ENCODE measurements around the gene SEMA3A.

DNA sequence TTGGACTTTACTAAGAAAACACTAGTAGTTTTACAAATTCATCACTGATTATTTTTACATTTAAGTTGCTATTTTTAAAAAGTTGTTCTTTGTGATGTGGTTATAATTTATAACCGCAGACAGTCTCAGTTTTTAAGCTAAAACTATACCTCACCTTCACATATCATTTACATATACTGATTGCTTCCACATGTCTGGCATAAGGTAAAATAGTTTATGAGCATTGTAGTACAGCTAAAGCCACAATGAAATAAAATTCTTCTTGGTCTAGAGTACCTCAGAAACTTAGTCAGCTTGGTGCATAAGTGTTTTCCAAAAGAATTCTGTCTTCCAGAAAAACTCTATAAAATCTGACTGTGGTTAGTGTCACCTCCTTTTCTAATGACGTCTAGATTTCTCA, 13.0 kb downstream of the SEMA3A start:
- TF ChIP-seq, protein P1, sequence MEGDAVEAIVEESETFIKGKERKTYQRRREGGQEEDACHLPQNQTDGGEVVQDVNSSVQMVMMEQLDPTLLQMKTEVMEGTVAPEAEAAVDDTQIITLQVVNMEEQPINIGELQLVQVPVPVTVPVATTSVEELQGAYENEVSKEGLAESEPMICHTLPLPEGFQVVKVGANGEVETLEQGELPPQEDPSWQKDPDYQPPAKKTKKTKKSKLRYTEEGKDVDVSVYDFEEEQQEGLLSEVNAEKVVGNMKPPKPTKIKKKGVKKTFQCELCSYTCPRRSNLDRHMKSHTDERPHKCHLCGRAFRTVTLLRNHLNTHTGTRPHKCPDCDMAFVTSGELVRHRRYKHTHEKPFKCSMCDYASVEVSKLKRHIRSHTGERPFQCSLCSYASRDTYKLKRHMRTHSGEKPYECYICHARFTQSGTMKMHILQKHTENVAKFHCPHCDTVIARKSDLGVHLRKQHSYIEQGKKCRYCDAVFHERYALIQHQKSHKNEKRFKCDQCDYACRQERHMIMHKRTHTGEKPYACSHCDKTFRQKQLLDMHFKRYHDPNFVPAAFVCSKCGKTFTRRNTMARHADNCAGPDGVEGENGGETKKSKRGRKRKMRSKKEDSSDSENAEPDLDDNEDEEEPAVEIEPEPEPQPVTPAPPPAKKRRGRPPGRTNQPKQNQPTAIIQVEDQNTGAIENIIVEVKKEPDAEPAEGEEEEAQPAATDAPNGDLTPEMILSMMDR (conservative IDR thresholded peaks at IDR 0.05; ENCODE audit: low read depth in 2 of 2), result no peak
- TF ChIP-seq EZH2 (IDR thresholded peaks at IDR 0.05; ENCODE audit: low read depth, unreplicated experiment) (no peak), POLR2AphosphoS5 (IDR thresholded peaks at IDR 0.05; ENCODE audit: low read depth) (no peak)
